RCC 7860 (cell line): ENCODE results near the gene PCYOX1L.

ENCODE experiments used
- DNase-seq: peaks from one replicate; pipeline ENCODE4 v3.0.0-alpha.2; 2015; ENCODE audit warnings: low spot score
- FAIRE-seq: peaks from 2 replicates; lab custom pipeline; 2012; peaks lifted over from hg19 to GRCh38; lab: Jason Lieb, UNC

PCYOX1L gene

DNA sequence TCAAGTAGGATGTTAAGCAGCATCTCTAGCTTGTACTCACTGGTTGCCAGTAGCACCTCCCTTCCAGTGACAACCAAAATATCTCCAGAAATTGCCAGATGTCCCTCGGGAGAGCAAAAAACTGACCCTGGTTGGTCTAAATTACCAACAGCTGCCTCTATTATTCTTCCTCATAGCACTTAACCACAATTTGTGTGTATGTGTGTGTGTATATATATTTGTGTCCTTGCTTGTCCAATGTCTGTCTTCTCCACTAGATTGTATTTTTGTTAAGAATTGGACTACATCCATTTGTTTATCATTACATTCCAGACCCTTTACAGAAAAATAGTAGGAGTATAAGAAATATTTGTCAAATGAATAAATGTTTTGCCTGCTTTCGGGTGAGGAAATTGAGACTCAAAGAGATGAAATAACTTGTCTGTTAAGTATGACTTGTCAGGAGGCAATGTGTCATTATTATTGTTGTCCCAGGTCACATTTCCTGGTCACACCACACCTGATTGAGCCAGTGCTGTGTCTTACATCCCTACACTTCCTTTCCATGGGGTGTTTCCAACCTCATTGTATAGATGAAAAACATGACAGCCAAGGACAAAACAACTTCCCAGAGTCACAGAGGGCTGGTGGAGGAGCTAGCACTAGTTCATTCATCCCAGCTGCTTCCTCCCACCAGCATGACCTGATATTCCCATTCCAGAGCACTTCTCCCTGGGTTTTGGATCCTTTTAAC is 24.0 kb upstream of the PCYOX1L start:
- no peak for DNase-seq
- no peak for FAIRE-seq

DNA sequence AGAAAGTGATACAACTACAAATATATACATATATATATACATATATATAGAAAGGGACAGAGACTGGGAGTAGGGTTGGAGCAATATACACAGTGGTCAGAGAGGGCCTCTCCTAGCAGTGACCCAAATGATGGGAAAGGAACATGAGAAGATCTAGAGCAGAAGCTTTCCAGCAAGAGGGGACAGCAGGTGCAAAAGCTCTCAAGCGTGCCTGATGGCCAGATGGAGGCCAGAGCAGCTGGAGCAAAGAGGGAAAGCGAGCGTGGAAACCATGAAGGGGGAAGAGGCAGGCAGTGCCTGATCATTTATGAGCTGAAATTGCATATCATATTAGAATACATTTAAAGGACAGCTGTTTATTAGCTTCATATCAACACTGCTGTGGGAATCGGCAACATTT is 20.1 kb upstream of the PCYOX1L start:
- no peak for DNase-seq

DNA sequence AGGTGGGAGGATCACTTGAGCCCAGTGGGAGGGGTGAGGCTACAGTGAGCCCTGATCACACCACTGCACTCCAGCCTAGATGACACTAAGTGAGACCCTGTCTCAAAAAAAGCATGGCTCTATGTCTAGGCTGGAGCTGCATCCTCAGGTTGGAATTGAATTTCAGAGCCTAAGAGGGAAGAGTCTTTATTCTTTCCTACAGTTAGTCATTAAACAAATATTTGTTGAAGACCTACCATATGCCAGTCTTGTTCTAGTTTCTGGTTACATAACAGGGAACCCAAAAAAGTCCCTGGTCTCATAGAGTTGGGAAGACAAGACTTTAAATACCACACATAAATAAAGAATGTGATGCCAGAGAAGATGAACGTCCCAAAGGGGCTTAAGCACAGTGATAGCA is 19.5 kb upstream of the PCYOX1L start:
- DNase-seq (no peak), FAIRE-seq (no peak)

More for the DNA sequence above, 20.1 kb upstream of the PCYOX1L start:
- FAIRE-seq, result no peak

DNA sequence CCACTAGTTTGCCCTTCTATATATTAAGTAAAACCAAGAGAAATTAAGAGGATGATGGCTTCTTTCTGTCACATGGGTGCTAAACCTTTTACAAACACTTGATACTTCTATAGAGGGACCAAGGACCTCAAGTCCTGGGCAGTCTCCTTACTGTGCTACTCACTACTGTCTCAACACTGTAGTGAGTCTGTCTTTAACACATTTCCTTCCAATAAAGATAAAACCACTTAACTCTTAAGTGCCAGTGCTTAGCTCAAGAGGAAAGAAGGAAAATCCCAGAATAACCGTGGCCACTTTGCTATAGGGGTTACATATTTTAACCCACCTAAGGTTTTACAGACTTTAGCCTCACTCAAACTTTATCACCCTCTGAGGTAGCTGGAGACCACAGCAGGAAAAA is 16.9 kb upstream of the PCYOX1L start:
- no peak for FAIRE-seq
- DNase-seq, result no peak

DNA sequence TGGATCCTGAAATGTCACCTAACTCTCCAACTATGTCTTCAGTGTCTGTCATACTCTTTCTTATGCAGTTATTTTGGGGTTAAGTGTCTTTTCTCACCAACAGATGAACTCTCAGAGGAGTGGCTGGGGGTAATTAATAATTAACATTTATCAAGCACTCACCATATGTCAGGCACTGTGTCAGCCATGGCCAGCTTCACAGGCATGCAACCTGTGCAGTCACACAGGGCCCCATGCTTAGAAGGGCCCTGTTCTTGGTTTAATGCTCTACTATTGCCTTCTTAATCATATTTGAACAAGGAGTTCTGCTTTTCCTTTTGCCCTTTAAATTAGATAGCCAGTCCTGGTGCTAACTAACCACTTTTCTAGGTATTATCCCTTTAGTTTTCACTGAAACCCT is 16.0 kb upstream of the PCYOX1L start:
- DNase-seq (no peak), FAIRE-seq (no peak)

DNA sequence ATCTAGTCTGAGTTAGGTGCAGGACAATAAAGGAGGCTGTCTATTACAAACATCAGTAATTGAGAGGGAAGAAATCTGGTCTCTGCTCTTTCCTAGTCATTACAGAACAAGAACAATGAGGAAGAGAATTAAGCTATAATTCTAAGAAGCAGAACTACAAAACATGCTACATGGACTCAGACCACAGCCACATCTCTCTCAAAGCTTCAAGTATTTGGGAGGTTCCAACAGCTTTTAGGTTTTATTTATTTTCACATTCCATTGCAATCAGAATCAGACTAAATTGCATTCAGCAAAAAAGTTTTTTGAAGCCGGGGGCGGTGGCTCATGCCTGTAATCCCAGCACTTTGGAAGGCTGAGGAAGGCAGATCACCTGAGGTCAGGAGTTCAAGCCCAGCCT is 13.7 kb upstream of the PCYOX1L start:
- no peak for FAIRE-seq
- DNase-seq, result no peak

DNA sequence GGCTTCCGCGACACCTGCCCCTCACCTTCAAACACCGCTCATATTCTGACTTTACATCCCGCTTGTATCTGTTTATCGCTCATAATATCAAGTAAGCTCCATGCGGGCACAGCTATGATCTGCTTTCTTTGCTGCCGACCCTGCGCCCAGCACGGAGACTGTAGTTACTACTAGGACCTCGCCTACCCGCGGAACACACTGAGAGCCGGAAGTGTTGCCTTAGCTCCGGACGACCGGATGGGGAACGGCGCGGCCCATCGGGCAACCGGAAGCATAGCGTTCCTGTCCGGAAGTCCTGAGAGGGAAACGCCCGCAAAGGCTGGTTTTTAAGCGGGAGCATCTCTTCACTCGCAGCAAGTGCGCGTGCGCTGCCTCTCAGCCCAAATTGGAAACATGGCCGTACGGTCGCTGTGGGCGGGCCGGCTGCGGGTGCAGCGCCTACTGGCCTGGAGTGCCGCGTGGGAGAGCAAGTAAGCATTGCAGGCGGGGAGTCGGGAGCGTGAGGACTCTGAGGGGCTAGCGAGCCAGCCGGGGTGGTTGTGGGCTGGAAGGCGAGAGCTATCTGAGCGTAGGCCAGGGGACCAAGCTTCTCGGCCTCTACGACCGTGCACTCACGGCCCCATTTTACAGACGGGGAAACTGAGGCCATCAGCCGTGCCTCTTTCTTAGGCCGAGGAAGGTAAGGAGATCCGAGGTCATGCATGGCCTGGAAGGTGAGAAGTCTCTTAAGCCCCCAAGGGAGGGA is 12.5 kb upstream of the PCYOX1L start, which contains the start of gene GRPEL2:
GRPEL2 (plus strand) TSS at position 353 of the 745 bp plus-strand sequence; CDS start at position 394, 41 bp downstream.
- peak; percentile 85 for FAIRE-seq

DNA sequence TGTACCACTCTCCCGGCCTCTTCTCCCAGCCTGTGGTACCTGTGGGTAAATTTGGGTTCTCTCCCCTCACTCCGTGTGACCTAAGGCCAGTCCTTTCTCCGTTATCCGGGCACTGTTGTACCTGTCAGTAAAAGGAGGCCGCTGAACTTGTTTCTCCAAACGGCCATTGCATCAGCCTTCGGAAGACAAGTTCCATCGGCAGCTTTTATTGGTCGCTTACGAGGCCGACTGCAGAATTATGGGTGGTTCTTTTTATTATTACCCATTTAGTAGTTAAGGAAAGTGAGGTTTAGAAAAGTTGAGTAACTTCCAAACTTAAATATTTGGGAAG is 12.0 kb upstream of the PCYOX1L start:
- no peak for FAIRE-seq

More for the DNA sequence above, 12.5 kb upstream of the PCYOX1L start, which contains the start of gene GRPEL2:
- DNase-seq, result peak; percentile 94

DNA sequence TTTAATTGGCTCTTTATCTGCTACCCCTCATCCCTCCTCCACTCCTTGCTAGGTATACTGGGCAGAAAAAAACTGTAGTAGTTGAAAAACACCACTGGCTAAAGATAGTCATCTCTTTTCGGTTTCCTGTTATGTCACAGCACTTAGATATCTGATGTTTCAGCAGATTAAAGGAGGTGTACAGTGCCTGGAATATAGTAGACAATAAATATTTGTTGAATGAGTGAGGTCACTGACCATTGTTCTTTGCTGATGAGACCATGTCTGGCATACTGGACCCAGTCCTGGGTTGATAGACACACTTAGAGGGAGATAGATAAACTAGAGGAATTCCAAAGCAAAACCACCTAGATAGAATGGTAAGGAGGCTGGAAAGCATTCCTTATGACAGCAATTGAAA is 9.3 kb upstream of the PCYOX1L start:
- no peak for FAIRE-seq
- no peak for DNase-seq

More for the DNA sequence above, 12.0 kb upstream of the PCYOX1L start:
- DNase-seq, result no peak

DNA sequence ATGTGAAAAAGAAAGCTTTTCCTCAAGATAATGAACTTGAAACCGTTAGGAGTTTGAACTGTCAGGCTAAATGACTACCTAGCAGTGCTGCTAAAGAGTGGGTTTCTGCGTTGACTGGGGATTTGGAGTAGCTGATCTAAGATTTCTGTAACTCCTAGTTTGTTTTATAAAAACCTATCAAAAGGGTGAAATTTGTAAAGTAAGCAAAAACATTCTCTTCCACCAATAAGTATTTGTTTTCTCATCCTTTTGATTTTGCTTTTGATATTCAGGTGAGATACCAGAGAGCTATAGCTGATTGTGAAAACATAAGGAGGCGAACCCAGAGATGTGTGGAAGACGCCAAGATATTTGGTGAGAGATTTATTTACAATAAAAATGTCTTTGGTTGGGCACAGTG is 8.5 kb upstream of the PCYOX1L start:
- no peak for DNase-seq
- FAIRE-seq, result no peak

DNA sequence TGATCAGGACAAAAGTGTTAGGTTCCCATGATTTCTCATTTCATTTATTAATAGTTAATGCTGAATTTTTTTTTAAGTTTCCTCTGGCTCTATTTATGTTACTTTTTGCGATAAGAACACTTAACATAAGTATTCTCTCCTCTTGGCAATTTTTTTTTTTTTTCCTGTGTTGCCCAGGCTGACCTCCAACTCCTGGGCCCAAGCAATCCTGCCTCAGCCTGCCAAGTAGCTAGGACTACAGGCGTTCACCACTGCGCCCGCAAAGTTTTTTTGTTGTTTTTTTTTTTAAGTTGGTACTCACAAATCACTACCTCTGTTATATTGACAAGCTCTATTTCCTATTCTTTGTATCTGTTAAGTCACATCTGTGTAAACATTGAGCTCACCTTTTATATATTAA is 5.7 kb upstream of the PCYOX1L start:
- FAIRE-seq, result no peak
- DNase-seq, result no peak

DNA sequence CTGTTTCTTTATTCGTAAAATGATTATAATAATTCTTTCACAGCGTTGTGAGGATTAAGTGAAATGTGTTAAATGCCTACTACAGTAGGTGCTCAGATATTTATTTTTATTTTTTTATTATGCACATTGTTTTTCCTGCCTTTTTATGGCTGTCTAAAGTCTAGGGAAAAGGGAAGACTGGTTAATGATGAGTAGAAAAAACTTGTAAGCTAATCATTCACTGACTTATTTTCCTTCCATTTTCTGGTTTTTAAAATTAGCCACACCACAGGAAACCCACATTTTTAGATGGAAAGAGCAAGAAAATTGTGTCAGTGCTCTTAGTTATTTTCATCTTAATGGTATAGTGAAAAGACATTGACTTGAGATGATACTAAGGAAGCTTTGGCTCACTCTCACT is 3.9 kb upstream of the PCYOX1L start:
- DNase-seq (no peak), FAIRE-seq (no peak)

DNA sequence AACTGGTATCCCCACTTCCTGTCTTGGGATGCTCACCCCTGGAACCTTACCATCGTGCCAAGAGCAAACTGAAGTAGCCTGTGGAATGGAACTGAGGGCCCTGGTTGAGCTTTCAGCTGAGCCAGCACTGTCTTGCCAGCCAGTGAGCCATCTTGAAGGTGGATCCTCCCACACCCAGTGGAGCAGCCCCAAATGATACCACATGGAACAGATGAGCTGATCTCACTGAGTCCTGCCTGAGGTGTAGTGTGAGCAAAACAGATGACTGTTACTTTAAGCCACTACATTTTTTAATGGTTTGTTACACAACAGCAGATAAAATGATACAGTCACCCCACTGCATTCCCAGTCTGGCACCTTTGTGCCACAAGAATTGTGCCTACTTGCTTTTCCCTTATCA is 2.2 kb upstream of the PCYOX1L start:
- FAIRE-seq (no peak), DNase-seq (no peak)

DNA sequence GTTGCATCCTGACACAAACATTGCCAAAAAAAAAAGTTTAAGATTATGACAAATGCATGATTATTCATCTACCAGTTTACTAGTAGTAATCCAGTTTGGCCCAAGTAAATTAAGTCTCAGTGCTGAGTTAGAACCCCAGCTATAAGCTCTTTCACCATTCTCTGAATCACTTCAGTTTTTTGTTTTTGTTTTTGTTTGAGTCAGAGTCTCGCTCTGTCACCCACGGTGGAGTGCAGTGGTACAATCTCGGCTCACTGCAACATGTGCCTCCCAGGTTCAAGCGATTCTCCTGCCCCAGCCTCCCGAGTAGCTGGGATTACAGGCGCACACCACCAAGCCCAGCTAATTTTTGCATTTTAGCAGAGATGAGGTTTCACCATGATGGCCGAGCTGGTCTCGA is 1.5 kb upstream of the PCYOX1L start:
- DNase-seq (no peak), FAIRE-seq (no peak)

DNA sequence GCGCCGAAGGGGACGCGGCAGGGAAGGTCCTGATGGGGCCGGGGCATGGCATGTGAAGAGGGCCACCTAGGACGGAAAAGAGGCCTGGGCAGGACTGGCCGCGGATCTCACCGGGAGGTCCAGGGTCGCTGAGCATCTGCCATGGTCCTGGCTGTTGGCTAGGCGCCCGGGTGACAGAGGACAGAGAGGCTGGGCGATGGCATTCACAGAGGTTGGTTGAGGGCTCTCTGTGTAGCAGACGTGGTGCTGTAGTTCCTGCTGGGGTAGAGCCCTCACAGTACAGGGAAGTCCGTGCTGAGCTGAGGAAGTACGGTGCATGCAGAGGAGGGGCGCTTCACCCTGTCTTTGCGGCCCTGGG is 427 bp downstream of the PCYOX1L start:
- DNase-seq (no peak), FAIRE-seq (no peak)

DNA sequence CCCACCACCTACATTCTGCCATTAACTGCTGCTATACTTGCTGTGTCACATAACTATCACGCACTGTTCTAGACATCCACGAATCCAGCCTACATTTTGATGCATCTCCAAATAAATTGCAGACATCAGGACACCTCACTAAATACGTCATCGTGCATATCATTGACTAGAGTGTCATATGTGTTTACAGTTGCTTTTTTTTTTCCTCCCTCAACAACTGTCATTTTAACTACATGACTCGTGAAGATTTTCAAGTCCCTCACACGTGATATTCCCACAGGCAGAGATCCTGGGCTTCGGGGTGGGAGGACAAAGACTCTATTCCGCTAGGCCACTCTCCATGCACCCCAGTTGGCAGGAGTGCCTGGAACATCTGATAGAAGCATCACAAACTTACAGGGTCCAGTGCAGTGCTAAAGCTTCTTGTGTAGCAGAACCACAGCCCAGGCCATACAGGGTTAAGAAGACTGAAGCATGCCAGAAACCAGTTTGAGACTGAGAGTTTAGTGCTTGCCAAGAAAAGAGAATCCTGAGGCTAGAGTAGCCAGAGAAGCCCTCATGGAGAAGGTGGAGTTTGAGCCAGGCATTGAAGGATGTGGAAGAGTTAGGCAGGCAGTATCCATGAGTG is 1.1 kb downstream of the PCYOX1L start:
- FAIRE-seq (no peak), DNase-seq (no peak)

DNA sequence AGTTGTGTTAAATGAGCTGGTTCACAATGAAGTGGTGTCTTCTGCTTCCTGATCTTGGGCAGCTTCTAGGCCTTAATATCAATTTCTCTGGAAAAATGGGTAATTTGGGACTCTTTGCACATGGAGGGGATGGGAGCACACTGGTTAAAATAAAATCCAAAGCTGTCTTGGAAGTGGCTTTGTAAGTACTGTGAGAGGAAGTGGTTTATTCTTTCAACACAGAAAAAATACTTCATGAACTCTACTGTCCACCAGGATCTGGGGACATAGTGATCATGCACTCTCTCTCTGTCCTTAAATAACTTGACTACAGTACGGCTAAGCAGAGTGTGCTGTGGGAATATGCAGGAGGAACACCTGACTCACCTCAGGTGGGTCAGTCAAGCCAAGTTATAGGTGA is 2.4 kb downstream of the PCYOX1L start:
- FAIRE-seq (no peak), DNase-seq (no peak)

DNA sequence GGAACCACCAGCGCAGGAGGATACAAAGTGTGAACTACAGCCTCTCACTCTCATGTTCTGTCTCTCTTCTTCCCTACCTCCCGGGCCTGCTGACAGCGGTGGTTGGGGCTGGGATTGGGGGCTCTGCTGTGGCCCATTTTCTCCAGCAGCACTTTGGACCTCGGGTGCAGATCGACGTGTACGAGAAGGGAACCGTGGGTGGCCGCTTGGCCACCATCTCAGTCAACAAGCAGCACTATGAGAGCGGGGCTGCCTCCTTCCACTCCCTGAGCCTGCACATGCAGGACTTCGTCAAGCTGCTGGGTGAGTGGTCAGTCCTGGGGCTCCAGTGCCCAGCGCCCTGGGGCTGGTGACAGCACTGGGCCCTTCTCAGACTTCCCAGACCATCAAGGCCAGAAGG is 4.7 kb downstream of the PCYOX1L start:
- no peak for DNase-seq
- FAIRE-seq, result no peak

DNA sequence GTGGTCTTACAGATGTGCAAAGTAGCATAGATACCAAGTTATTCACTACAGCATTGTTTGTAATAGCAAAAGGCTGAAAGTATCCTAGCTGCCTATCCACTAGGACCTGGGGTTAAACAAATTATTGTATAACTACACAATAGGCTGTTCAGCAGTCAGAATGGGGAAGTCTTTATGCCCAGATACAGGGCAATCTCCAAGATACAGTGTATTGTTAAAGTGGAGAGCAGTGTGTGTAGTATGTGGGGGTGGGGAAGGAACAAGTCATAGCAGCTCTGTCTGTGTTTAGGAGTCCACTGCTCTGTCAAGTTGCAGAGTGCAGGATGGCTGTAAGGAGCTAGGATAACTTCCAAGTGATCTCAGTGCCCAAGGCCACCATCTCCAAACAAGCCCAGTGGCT is 5.5 kb downstream of the PCYOX1L start:
- FAIRE-seq (no peak), DNase-seq (no peak)

DNA sequence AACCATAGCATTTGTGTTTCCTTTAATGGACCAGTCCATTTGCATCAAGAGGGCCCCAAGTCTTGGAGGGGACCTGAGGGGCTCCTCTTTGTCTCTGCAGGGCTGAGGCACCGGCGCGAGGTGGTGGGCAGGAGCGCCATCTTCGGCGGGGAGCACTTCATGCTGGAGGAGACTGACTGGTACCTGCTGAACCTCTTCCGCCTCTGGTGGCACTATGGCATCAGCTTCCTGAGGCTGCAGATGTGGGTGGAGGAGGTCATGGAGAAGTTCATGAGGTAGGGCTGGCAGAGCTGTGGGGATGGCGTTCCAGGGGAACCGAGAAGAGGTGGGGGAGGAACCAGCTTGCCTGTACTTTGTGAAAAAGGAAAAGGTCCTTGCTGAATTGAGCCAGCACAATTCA is 6.1 kb downstream of the PCYOX1L start:
- FAIRE-seq (no peak), DNase-seq (no peak)

DNA sequence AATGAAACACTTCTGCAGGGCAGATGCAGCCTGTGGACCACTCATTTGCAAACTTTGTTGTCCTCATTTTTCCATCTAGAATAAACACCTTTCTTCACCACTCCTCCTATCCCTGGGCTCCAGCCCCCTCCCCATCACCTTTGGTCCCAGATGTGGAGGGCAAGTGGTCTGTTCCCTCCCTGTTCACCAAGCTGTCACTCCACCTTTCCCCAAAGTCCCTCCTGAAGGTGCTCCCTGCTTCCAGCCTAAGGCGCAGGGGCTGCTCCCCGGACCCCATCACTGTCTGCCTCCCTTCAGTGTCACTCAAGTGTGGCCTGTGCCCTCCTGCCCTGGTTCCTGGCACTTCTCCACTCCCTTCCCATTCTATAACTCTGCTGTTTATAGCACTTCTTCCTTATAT is 6.9 kb downstream of the PCYOX1L start:
- DNase-seq, result no peak
- no peak for FAIRE-seq

DNA sequence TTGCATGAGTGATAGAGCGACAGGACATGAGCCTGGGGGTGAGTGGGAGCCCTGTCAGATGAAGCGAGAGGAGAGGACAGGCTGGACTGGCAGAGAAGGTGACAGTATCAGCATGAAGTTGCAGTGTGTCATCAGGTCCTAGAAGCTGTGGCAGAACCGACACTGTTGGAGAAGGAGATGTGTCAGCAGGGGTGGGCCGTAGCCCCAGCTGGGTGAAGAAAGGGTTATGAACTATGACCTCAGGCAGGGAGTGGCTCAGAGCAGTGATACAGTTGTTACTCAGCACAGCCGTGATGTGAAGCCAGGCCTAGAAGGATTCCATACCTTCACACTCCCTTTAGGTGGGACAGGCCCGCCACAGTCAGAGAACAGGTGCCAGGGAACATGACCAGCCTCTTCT is 7.6 kb downstream of the PCYOX1L start:
- FAIRE-seq (no peak), DNase-seq (no peak)
